ENCODE measurements around the gene IQCH.
A peak's percentile ranks its signal among the peaks of the same experiment; 100 is the strongest.

The IQCH gene

DNA sequence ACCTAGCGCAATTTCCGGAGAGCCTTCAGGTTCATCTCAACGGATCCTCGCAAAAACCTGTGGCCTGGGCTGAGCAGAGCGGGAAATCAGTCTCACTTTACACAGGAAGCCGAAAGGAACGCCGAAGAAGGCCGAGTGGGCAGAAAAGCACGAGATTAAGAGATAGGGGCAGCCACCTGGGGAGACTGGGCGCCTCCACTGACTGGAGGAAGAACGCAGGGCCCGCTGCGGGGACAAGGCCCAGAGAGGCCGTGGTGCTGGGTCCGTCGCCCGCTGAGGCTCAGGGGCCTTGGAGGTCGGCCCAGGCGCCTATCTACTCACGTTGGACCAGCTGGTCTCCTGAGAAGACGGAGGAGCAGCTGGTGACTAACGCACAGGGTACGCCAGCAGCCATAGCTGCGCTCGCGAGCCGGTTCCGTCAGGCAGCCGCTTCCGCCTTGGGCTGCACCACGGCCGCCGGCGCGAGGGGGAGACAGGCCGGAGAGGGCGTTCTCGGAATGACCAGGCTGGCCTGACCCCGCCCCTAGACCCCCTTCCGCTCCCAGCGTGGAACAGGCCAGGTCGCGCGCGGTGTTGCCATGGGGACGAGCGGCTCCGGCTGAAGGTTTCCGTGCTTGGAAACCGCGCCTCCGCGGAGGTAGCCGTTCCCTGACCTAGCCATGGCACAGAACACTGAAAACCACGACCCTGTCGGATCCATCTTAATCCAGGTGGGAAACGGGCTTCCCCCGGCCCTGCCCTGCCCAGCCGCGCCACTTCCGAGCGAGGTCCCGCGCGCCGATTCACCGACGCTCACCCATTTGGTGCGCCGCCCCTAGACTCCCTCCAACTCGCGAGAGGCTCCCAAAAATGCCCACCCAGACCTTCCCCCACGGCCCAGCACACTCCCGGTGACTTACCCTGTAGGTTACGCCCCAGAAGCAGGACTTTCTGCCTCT lies at the start of gene IQCH, which contains the start of gene AAGAB:
Gene IQCH (plus strand): TSS at position 549 of the 938 bp plus-strand sequence. CDS start 111 bp downstream, at position 660.
Gene AAGAB (minus strand): TSS at position 424 of the 938 bp plus-strand sequence. CDS start 30 bp downstream, at position 394.
- peak; percentile 94 to 97 for DNase-seq (ENCODE audit: low read depth in 2 of 2)

DNA sequence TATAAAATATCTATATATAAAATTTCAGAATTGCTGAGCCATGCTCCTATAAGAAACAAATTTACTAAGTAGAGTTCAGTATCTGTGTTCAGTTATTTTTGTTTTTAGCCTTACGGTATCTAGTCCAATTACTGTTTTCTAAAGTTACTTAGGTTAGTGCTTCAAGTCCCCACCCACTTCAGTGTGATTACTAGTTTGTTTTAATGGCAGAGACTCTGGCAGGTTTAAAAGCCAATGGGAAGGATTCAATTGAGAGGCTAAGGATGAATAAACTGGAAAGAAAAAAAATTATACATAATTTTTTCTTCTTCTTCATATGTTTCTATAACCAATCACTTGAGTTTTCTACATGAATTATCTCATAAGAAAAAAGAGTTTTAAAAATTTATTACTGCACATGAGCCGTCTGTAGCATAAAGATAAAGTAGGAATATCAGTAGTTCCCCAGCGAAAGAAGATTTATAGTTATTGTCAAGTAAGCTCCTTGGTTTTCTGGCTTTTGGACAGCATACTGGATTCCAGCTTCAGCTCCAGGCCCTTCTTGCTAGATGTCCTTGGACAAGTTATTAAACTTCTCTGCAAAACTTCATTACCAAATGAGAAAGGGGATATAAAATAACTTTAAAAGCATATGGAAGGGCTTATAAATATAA lies 46.9 kb upstream of the IQCH start:
- no peak for DNase-seq (ENCODE audit: low read depth in 2 of 2)

DNA sequence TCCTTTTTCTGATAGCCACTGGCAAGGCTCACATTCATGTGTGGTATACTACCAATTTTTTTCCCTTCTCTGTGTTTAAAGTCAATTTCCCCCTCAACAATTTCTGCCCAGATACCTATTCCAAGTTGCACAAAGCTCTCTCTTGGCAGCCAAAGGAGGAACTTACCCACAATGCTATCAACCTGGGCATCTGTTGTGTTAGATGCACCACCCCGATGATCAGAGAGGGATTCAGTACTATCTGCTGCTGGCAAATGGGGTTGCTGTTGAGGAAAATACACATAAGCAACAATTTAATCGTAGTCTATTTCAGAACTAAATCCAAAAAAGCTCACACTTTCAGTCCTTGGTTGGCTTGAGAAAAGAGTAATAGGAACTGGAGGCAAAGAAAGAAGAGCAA lies 46.2 kb upstream of the IQCH start:
- DNase-seq (ENCODE audit: low read depth in 2 of 2), result no peak

DNA sequence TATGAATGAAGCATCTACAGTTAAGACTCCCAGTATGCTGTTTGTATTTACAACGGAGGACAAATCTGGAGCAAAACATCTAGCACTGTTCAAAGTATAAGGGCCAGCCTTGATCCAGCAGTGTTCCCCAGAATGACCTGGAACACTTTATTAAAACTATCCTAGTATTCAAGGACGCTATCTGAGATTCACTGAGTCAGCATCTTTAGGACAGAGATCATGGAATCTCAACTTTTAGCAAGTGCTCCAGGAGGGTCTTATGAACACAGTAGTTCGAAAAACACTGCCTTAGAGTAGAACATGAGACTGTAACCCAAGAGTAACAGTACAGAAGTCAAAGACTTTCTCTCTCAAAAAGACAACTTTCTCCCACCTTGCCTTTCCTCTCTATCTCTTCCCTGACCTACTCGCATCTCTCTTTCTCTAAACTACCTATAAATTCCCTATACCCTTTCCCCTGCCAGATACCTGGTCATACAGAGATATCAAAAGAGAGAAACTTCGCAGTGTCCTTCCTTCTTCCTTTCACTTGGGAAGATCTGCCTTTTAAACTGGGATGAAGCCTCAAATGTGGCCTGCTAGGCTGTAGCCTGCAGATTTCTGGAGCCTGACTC lies 43.9 kb upstream of the IQCH start:
- no peak for DNase-seq (ENCODE audit: low read depth in 2 of 2)

DNA sequence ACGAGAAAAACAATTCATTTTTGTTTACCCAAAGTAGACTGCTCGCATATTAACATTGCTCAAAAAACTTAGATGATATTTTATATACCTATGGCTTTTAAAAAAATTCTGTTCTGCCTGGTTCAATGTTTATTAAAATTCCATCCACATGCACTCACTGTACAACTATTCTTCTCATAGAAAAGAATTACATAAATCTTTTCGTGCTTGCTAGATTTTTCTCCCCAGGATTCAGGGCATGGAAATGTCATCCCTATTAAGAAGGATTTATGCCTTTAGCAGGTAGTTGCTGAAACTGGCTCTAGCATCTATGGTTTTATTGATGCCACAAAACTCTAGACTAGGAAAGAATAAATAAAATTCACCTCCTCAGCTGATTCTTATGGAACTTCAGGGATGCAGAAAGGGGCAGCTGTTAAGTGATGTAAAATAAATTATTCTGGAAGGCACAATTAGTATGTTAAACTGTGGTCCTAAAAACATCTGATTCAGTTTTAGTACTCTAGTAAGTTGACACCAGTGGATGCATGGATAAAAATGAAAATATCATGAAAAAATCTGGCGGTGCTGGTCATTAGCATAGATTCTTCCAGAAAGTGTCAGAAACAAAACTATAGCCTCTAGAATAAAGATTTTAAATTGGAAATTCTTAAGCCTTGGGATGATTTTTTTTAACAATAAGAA lies 41.8 kb upstream of the IQCH start:
- no peak for DNase-seq (ENCODE audit: low read depth in 2 of 2)

DNA sequence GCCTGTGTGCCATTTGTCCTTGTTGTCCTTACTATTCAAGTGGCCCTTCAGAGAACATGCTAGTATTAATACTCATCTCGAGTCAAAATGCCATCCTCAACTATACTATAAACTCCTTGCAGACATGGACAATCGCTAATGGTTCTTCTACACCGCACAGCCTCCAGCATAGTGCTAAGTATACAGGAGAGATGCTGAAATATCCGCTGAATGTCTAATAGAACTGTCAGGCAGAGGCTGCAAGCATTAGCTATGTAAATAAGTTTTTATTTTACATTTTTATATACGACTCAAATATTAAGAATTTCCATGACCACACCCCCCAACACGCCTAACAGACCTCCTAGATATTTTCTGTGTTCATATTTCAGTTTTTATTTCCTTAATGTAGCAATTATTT lies 39.5 kb upstream of the IQCH start:
- no peak for DNase-seq (ENCODE audit: low read depth in 2 of 2)

DNA sequence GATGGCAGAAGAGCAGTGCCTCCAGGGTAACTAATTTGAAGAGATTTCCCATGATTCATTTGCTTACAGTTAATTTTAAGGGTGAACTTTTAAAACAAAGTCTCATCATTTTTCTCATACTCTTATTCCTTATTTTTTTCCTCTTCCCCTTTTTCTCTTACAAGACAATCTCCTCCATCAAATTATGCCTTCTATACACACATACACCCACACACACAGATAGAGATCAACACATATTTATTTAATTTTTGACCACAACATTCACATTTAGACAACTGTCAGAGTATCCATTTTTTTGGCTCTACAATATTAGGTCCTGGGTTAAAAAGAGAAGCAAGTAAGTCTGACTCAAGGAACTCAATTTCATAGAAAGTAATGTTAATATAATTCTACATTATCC lies 37.7 kb upstream of the IQCH start:
- DNase-seq (ENCODE audit: low read depth in 2 of 2), result no peak

DNA sequence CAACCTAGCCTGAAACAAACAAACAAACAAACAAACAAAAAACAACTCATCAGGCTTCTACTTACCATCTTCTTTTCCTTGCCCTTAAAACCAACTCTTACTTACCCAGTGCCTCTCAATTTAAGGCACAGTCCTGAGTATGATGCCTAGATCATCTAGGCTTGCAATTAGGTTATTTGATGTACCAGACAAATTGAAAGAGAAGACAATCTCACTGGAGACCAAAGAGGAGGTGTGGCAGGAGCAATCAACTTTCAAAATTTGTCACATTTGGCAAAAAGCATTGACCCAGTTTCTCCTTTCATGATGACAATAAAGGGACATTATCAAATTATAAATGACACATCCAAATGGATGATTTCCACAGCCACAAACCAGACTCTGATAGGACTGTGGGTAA lies 36.2 kb upstream of the IQCH start:
- no peak for DNase-seq (ENCODE audit: low read depth in 2 of 2)

DNA sequence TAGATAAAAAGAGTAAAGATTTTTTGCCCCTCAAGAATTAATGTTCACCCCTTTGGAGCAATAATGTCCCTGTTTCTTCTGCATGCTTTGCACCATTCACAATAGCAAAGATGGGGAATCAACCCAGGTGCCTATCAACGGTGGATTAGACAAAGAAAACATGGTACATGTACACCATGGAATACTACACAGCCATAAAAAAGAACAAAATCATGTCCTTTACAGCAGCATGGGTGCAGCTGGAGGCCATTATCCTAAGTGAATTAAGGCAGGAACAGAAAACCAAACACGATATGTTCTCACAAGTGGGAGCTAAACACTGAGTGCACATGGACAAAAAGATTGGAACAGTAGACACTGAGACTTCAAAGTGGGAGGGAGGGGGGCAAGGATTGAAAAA lies 35.3 kb upstream of the IQCH start:
- no peak for DNase-seq (ENCODE audit: low read depth in 2 of 2)

DNA sequence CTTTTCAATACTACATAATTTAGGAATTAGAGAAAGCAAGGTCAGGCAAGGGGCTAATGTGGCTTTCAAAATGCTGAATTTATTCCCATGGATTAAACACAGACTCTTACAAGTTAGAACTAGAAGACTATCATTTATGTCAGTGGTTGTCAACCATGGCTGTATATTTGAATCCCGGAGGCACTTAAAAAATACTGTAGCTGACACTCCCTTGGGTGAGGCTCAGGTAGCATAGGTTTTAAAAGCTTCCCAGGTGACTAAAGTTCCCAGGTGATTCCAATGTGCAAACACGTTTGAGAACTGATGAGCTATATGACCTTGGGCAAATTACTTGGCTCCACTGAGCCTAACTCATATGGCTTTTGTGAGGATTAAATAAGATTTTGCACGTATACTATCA lies 29.7 kb upstream of the IQCH start:
- no peak for DNase-seq (ENCODE audit: low read depth in 2 of 2)

DNA sequence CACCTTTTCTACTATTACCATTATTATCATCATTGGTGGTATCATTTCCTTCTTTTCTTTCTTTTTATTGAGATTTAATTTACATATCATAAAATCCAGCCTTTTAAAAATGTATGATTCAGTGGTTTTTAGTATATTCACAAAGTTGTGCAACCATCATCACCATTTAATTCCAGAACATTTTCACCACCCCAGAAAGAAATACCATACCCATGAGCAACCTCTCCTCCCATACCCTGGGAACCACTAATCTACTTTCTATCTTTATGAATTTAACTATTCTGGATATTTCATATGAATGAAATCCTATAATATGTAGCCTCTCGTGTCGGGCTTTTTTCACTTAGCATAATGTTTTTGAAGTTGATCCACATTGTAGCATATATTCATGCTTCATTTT lies 29.2 kb upstream of the IQCH start:
- no peak for DNase-seq (ENCODE audit: low read depth in 2 of 2)

DNA sequence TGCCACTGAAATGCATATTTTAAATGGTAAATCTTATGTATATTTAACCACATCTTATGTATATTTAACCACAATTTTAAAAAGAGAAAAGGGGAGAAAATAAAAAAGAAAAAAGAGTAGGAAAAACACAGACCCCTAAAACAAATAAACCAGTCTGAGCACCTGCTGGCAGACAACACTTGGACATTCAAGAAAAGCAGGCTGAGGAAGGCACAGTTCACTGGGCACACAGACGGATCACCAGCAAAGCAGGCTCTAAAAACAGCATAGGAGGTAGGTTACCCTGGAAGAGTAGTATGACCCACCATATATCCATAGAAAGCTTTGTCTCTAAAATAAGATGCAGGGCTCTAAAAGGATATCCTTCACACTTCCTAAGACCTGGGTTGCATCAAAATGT lies 27.2 kb upstream of the IQCH start:
- no peak for DNase-seq (ENCODE audit: low read depth in 2 of 2)

DNA sequence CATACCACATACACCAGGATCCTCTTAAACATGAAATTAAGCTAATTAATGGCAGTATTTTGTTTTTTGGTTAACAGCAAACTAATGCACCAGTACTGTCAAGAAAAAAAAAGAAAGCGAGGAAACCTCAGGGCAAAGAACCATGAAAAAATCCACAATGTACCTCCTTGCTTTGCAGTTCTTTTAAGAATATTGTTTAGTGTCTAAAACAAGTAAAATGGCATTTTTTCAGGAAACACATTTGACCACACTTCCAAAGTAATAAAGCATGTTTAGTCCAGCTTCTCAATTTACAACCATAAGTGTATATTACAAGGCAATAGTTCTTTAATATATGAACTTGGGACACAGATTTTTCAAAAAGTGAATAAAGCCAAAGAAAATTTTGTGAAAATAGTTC lies 26.7 kb upstream of the IQCH start:
- DNase-seq (ENCODE audit: low read depth in 2 of 2), result no peak

DNA sequence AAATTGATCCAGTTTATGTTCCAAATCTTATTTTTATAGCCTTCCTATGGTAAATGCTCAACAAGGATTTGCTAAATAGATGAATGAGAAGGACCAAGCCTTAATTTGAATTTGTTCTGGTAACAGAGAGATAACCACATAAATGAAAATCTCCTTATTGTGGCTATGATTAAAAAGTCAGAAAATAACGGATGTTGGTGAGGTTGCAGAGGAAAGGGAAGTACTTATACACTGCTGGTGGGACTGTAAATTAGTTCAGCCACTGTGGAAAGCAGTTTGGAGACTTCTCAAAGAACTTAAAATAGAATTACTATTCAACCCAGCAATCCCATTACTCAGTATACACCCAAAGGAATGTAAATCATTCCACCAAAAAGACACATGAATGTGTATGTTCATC lies 26.3 kb upstream of the IQCH start:
- no peak for DNase-seq (ENCODE audit: low read depth in 2 of 2)

DNA sequence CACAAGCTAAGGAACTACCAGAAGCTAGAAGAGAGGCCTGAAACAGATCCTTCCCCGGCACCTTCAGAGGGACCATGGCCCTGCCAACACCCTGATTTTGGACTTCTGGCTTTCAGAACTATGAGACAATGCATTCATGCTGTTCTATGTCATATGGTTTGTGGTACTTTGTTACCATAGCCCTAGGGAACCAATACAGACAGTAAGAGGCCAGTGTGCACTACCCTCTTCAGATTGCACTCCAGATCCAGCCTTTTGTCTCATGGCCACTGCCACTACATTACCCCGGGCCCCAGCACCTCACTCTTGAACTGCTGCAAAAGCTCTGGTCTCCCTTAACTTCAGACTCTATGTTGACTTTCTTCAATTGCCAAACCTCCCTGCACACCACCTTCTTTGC lies 24.1 kb upstream of the IQCH start:
- no peak for DNase-seq (ENCODE audit: low read depth in 2 of 2)

DNA sequence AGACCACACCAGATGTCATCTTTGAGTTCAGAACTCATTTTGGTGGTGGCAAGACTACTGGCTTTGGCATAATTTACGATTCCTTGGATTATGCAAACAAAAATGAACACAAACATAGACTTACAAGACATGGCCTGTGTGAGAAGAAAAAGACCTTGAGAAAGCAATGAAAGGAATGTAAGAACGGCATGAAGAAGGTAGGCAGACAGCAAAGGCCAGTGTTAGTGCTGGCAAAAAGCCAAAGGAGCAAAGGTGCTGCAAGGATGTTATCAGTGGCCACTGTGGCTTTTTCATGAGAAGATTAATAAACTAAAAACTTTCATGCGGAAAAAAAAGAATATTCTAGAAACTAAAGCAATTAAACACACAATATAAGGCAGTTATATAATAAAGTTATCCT lies 22.0 kb upstream of the IQCH start:
- no peak for DNase-seq (ENCODE audit: low read depth in 2 of 2)

DNA sequence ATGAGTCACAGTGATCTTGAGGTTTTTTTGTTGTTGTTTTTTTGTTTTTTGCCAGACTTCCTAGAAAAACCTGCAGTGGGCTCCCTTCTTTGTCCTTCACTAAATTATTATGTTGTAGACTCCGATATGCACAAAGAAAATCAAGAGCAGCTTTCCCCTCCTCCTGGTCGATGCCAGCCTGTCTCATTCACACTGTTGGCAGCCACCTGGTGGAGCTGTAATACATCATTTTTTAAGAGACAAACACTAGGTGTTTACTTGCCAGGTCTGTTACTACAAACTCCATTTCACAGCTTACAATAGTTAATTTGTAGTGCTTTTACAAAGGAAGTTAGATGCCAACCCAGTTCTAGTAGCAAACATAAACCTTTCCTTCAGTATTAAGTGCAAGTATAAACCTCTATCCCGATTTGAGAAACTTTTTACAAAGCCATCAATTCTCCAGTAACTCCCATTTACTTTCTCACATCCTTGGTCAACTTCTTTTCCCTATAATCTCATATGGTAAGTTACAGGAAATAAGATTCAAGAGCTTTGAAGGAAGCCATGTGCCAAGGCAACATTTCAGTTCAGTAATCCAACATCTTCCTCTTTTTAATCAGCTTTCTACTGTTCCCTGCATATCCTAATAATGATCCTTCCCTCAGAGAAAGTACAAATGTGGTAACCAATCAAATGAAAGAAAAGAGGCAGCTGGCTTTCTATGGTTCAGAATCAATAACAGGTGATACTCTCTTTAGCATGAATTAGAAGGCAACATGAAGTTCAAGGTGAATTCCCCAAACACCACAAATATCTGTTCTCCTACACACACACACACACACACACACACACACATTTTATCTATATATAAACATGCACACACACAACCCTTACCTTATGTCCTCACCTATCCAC lies 14.1 kb upstream of the IQCH start:
- DNase-seq (ENCODE audit: low read depth in 2 of 2), result no peak

DNA sequence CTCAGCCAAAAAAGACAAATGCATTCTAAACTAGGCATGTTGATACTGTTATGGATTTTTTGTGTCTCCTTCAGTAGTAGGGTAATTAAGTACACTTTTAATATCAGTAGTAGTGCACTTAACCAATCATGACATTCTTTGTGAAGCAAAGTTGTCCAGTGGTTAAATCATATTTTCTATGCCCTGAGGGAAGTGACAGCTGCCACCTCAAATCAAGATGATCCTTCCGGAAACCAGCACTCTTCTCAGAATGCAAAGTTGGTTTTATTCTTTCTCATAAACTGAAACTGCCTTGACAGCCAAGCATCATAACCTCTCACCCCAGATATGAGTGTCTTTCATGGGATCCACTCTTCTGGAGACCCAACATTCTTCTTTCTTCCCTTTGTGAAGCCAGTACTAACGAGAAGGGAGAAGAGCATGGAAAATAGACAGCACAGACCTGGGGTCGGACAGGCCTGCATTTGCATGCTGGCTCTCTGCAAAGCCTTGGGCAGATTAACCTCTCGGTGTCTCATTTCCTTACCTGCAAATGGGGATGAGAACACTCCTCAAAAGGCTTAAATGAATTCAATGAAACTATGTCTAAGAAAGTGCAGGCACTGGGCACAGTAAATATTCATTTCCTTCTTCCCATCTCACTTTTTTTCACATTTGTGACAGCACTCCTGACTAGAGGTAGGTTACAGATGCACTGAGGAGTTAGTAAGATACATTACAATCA lies 13.3 kb upstream of the IQCH start:
- no peak for DNase-seq (ENCODE audit: low read depth in 2 of 2)

DNA sequence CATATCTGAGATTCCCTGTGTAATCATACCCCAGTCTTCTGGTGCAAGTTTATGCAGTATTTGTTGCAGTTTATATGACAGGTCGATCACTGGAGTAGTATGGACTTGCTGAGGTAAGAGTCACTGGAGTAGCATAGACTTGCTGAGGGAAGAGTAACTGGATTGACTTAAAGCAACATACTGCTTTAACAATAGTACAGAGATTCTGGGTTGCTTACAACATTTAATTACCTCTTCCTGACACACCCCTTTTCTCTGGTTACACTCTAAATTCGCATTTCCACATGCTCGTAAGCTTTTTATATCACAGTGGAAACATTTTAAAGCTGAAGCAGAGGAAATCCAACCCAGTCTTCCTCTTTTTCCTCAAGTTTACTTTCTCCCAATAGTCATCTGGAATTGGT lies 11.9 kb upstream of the IQCH start:
- DNase-seq (ENCODE audit: low read depth in 2 of 2), result no peak

DNA sequence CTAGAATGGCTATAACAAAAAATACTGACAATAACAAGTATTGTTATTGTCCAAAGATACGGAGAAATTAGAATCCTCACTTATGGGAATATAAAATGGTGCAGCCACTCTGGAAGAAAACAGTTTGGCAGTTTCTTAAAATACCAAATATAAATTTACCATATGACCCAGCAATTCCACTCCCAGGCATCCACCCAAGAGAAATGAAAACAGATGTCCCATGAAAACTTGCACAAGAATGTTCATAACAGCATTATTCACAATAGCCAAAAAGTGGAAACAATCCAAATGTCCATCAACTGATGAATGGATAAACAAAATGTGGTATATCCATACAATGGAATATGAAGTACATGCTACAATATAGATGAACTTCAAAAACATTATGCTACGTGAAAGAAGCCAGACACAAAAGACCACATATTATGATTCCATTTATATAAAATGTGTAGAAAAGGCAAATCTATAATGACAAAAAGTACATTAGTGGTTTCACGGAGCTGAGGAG lies 9.6 kb upstream of the IQCH start:
- DNase-seq (ENCODE audit: low read depth in 2 of 2), result no peak
